ENCODE measurements around the gene SLC26A11. TPM values are rescaled to one million over a fixed set of nuclear protein-coding genes. Genes with fewer than 3 reads are reported as not detected.

SLC26A11 gene
- total RNA-seq, 2 experiments from 2014 or later = 46.5 to 50.9 TPM

GRCh38 chr17:80225230-80225629, 5.0 kb downstream of the SLC26A11 start:
- Mint-ChIP-seq H3K27me3 (no peaks in the 10 kb centered on the region), H3K36me3 (ENCODE audit: low read depth) (peaks cover 44% of the 10 kb centered on the region), H3K9me3 (no peaks in the 10 kb centered on the region), H3K4me3 (no peak overlapping the region), H3K27ac (no peak overlapping the region), H3K4me1 (ENCODE audit: low read depth) (peaks cover 10% of the 10 kb centered on the region)
- no peaks in the 10 kb centered on the region for H3K9me3 ChIP-seq (ENCODE audit: control insufficient read depth in 1 of 2, insufficient read depth in 1 of 2, low read length in 2 of 2)
- peaks cover 13% of the 10 kb centered on the region for H3K4me1 ChIP-seq (ENCODE audit: insufficient read depth, low read length)
- DNase-seq (no peak), ATAC-seq (ENCODE audit: poor library complexity) (no peak)
- intact Hi-C loops (cut with DNase I, micrococcal nuclease) = no loop called here
- CTCF ChIA-PET = no interaction called here
- POLR2A ChIA-PET = no interaction called here
- H3K4me3 ChIP-seq (ENCODE audit: low read length) = no peak overlapping the region
- H3K27ac ChIP-seq (ENCODE audit: low read depth in 1 of 2, low read length in 2 of 2) = no peak overlapping the region
- peaks cover 9% of the 10 kb centered on the region for H3K36me3 ChIP-seq (ENCODE audit: insufficient read depth, low read length)
- TF ChIP-seq CTCF (IDR thresholded peaks at IDR 0.05) = no peak
- no peaks in the 10 kb centered on the region for H3K27me3 ChIP-seq (ENCODE audit: control insufficient read depth in 1 of 2, insufficient read depth in 2 of 2, low read length in 2 of 2)

- Mint-ChIP-seq H3K4me3 (no peak overlapping the region), H3K36me3 (ENCODE audit: low read depth) (peaks cover 63% of the 10 kb centered on the region), H3K27ac (no peak overlapping the region), H3K9me3 (no peaks in the 10 kb centered on the region), H3K27me3 (no peaks in the 10 kb centered on the region), H3K4me1 (ENCODE audit: low read depth) (peaks cover 10% of the 10 kb centered on the region)
- Histone ChIP-seq H3K27ac (ENCODE audit: low read depth in 1 of 2, low read length in 2 of 2) (no peak overlapping the region), H3K4me3 (ENCODE audit: low read length) (no peak overlapping the region), H3K27me3 (ENCODE audit: control insufficient read depth in 1 of 2, insufficient read depth in 2 of 2, low read length in 2 of 2) (no peaks in the 10 kb centered on the region), H3K4me1 (ENCODE audit: insufficient read depth, low read length) (peaks cover 3% of the 10 kb centered on the region), H3K9me3 (ENCODE audit: control insufficient read depth in 1 of 2, insufficient read depth in 1 of 2, low read length in 2 of 2) (peaks cover 2% of the 10 kb centered on the region in 2 experiments), H3K36me3 (ENCODE audit: insufficient read depth, low read length) (peaks cover 16% of the 10 kb centered on the region)
- POLR2A ChIA-PET = no interaction called here
- intact Hi-C loops (cut with DNase I, micrococcal nuclease) = no loop called here
- ATAC-seq (ENCODE audit: poor library complexity) (no peak), DNase-seq (no peak)
- CTCF ChIA-PET = interaction anchor here (1.8 kb wide), 1 partner anchor 26 kb away, joined by 5 read pairs; no protein-coding TSS in a partner anchor
- TF ChIP-seq CTCF (IDR thresholded peaks at IDR 0.05) = no peak
Observed at GRCh38 chr17:80227156-80227555, 6.9 kb downstream of the SLC26A11 start.

GRCh38 chr17:80227666-80228065, 7.4 kb downstream of the SLC26A11 start:
- Mint-ChIP-seq H3K36me3 (ENCODE audit: low read depth) (peaks cover 64% of the 10 kb centered on the region), H3K4me1 (ENCODE audit: low read depth) (peaks cover 7% of the 10 kb centered on the region), H3K27me3 (no peaks in the 10 kb centered on the region), H3K9me3 (peaks cover 3% of the 10 kb centered on the region), H3K4me3 (no peak overlapping the region), H3K27ac (no peak overlapping the region)
- TF ChIP-seq CTCF (IDR thresholded peaks at IDR 0.05) = no peak
- H3K27me3 ChIP-seq (ENCODE audit: control insufficient read depth in 1 of 2, insufficient read depth in 2 of 2, low read length in 2 of 2) = no peaks in the 10 kb centered on the region
- no peak for ATAC-seq (ENCODE audit: poor library complexity)
- ChIA-PET CTCF (interaction anchor here (1.8 kb wide), 1 partner anchor 25 kb away, joined by 5 read pairs; no protein-coding TSS in a partner anchor), POLR2A (no interaction called here)
- peaks cover 6 to 7% of the 10 kb centered on the region in 2 experiments for H3K9me3 ChIP-seq (ENCODE audit: control insufficient read depth in 1 of 2, insufficient read depth in 1 of 2, low read length in 2 of 2)
- no peak overlapping the region for H3K4me3 ChIP-seq (ENCODE audit: low read length)
- H3K36me3 ChIP-seq (ENCODE audit: insufficient read depth, low read length) = peaks cover 17% of the 10 kb centered on the region
- H3K27ac ChIP-seq (ENCODE audit: low read depth in 1 of 2, low read length in 2 of 2) = no peak overlapping the region
- DNase-seq = no peak
- peaks cover 3% of the 10 kb centered on the region for H3K4me1 ChIP-seq (ENCODE audit: insufficient read depth, low read length)
- intact Hi-C loops (cut with DNase I, micrococcal nuclease) = no loop called here

Data from CD4-positive, alpha-beta T cell (primary cell).